ENCODE results near the gene ESPNL. TPM values are rescaled to one million over a fixed set of nuclear protein-coding genes. Genes with fewer than 3 reads are reported as not detected.

ESPNL gene
- total RNA-seq, 4 donors from 2014 or later: 0.13 to 0.29 TPM; not detected in 2

- DNase-seq (ENCODE audit: low spot score in 2 of 2): no peak
- TF ChIP-seq CTCF (IDR thresholded peaks at IDR 0.05) (no peak), POLR2A (IDR thresholded peaks at IDR 0.05) (no peak)
- H3K4me3 ChIP-seq (ENCODE audit: low read depth, poor library complexity, severe bottlenecking): no peak overlapping the region
- intact Hi-C loops (cut with DNase I; ENCODE audit: low total_unique reads): no loop called here
- 72 to 74% methylated on average over 12 to 13 of the region's 13 CpGs for WGBS, 2 donors
Observed at GRCh38 chr2:238146884-238147544, 46.9 kb downstream of the ESPNL start.

DNA sequence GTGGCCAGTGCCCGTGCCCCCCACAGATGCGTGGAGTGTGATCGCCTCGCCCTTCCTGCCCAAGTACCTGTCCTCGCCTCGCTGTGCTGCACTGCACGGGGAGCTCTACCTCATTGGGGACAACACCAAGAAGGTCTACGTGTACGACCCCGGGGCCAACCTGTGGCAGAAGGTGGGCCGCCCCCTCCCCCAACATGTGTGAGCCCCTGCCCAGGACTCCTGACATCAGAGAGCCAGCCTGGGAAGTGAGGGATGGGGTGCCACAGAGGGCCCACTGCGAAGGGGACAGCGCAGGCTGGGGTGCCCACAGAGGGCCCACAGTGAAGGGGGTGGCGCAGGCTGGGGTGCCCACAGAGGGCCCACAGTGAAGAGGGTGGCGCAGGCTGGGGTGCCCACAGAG is 48.8 kb downstream of the ESPNL start:
- intact Hi-C loops (cut with DNase I; ENCODE audit: low total_unique reads): no loop called here
- 94 to 95% methylated on average over 15 of the region's 15 CpGs for WGBS, 2 donors
- TF ChIP-seq POLR2A (IDR thresholded peaks at IDR 0.05) (no peak), CTCF (IDR thresholded peaks at IDR 0.05) (no peak)
- no peak for DNase-seq (ENCODE audit: low spot score in 2 of 2)
- H3K4me3 ChIP-seq (ENCODE audit: low read depth, poor library complexity, severe bottlenecking): no peak overlapping the region

DNA sequence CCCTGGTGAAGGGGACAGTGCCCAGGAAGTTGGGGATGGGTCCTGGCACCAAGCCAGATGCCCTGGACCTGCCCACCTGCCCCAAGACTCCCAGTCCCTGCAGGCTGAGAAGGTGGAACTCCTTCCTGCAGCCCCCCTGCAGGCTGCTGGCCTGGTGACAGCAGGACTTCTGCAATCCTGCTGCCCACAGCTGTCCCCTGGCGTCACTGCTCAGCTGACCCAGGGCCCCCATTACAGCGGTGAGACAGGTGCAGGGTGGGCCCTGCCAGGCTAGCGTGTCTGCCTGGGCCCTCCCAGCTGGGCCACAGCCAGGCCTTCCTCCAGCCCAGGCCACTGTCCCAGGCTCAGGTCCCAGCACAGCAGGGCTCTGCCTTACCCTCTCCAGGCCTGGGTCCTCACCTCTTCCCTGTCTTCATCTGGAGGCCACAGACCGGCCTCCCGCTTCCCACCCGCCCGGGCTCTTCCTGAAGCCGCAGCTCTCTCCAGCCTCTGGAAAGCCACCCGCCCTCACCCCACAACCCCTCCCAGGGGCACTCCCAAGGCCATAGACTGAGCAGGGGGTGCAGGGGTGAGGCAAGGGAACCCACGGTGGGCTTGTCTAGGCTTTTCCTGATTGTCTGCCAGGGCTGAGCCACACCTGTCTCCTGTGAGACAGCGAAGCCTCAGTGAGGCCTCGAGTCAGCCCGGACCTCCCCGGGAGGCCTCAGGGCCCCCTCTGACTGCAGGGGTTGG is 49.9 kb downstream of the ESPNL start:
- TF ChIP-seq POLR2A (IDR thresholded peaks at IDR 0.05) (no peak), CTCF (IDR thresholded peaks at IDR 0.05) (no peak)
- 78 to 85% methylated on average over 13 to 14 of the region's 14 CpGs for WGBS, 2 donors
- no peak for DNase-seq (ENCODE audit: low spot score in 2 of 2)
- H3K4me3 ChIP-seq (ENCODE audit: low read depth, poor library complexity, severe bottlenecking): no peak overlapping the region
- intact Hi-C loops (cut with DNase I; ENCODE audit: low total_unique reads): no loop called here

- intact Hi-C loops (cut with DNase I; ENCODE audit: low total_unique reads): no loop called here
- 90 to 94% methylated on average over 24 to 25 of the region's 25 CpGs for WGBS, 2 donors
- TF ChIP-seq POLR2A (IDR thresholded peaks at IDR 0.05) (no peak), CTCF (IDR thresholded peaks at IDR 0.05) (no peak)
- DNase-seq (ENCODE audit: low spot score in 2 of 2): no peak
- H3K4me3 ChIP-seq (ENCODE audit: low read depth, poor library complexity, severe bottlenecking): no peak overlapping the region
Observed at GRCh38 chr2:238150686-238151085, 50.5 kb downstream of the ESPNL start.

DNA sequence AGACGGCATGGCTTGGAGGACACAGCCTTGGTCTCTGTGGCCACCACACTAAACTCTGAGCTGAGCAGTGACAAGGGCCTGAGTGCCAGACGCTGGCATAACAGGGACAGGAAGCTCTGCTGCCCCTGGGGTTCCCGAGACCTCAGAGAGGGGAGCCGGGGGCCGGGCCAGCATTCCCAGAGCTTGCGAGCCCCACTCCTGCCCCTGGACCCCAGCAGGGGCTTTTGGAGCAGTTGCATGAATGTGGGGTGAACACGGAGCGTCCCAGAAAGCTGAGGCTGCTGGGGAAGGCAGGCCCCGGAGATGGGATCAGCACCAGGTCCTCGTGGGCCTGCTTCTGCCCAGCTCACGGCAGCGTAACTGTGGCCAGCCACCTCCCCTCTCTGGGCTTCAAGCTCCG is 51.1 kb downstream of the ESPNL start:
- 84 to 88% methylated on average over 8 to 10 of the region's 13 CpGs for WGBS, 2 donors
- DNase-seq (ENCODE audit: low spot score in 2 of 2): no peak
- intact Hi-C loops (cut with DNase I; ENCODE audit: low total_unique reads): no loop called here

More for the DNA sequence above, 51.1 kb downstream of the ESPNL start:
- H3K4me3 ChIP-seq (ENCODE audit: low read depth, poor library complexity, severe bottlenecking): no peak overlapping the region
- TF ChIP-seq CTCF (IDR thresholded peaks at IDR 0.05) (no peak), POLR2A (IDR thresholded peaks at IDR 0.05) (no peak)

Measured in lower leg skin (tissue), 4 donors.